ENCODE measurements around the gene PRKAG2. TPM values are rescaled to one million over a fixed set of nuclear protein-coding genes. Genes with fewer than 3 reads are reported as not detected.

The PRKAG2 gene
- 24.8 and 29.3 TPM in 2 replicates for total RNA-seq

DNA sequence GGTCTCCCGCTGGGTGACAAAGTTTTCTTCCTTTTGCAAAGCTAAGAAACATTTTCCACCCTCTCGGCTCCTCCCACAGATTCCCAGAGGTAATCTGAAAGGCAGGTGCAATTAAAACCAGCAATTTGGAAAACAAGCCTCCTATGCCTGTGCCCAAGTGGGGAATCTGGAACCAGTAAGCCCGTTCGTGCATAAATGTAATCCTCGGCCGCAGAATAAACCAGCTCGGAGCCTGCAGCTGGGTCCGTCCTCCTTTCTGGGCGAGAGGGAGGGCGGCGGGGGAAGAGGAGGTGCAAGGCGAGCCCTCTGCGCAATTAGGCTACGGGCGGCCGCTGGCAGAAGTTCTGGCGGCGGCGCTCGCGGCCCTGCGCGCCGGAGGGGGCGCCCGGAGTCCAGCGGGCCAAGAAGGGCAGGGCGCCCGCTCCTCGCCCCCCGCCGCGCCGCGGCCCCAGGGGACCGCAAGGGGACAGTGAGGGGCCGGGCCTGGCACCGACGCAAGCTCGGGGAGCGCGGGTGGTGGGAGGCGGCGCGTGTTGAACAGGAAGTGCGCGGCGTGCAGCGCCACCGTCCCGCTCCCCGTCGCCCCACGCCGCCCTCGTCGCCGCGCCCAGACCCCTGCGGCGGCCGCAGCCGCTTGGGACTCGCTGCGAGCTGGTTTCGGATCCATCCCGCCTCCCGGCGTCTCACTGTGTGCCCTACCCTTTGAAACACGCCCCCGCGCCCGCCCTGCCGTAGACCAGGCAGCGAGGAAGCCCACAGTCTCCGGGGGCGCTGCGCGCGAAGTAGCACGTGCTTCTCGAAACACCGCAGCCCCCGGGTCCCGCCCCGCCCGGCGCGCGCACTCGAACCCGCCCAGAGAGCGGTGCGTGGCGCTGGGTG is at the start of gene PRKAG2:
Gene PRKAG2 (minus strand): TSS at position 217 of the 879 bp plus-strand sequence. CDS start 495 bp downstream, outside the sequence.

DNA sequence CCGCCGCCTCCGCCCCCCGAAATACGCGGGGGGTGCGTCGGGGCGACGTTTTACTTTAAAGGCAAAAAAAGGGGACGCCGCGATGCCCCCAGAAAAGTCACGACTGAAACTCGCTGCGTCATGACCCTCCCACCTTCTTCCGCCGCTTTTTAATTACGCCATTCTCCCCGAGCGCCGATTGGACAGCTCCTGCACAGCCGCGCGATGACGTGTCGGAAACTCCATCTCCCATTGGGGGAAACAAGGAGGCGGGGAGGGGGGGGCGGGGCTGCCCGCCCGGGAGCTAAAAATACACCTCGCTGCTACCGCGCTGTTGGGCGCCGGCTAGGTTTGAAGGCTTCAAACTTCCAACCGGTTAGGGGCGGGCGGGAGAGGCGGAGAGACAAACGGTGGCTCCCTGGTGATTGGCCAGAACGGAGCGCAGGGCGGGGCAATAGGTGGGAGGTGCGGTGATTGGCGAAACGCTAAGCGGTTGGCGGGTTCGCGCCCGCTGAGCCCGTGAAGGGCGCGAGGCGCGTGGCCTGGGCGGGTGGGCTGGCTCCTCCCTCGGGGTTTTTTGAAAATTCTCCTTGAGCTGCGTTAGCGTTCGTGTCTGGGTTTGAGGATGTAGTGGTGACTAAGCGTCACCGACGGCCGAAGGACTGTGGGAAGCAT is 357.0 kb downstream of the PRKAG2 start, which contains the start of gene RHEB:
Gene RHEB (minus strand): TSS at position 131 of the 654 bp plus-strand sequence. CDS start 384 bp downstream, outside the sequence.

Other genes with a start within 250 kb of the PRKAG2 start
- gene GALNTL5, start 79.3 kb upstream of the PRKAG2 start, total RNA-seq = not detected in 2 replicates
- gene GALNT11, start 148.6 kb upstream of the PRKAG2 start, total RNA-seq = 25.4 and 34.3 TPM in 2 replicates